Activated effector memory CD4-positive, alpha-beta T cell treated with Interleukin-2 at 50 U/mL for 16 hours (primary cell): Measurements from ENCODE around the gene ATXN10.
"Not testable (repeated sequence)": the region's sequence is repeated elsewhere in the genome, so short reads cannot be mapped to it uniquely, and the experiment has no call there.

Source experiments
- DNase-seq: peaks from one replicate; pipeline ENCODE4 v3.0.0-alpha.2; 2020

The ATXN10 gene

DNA sequence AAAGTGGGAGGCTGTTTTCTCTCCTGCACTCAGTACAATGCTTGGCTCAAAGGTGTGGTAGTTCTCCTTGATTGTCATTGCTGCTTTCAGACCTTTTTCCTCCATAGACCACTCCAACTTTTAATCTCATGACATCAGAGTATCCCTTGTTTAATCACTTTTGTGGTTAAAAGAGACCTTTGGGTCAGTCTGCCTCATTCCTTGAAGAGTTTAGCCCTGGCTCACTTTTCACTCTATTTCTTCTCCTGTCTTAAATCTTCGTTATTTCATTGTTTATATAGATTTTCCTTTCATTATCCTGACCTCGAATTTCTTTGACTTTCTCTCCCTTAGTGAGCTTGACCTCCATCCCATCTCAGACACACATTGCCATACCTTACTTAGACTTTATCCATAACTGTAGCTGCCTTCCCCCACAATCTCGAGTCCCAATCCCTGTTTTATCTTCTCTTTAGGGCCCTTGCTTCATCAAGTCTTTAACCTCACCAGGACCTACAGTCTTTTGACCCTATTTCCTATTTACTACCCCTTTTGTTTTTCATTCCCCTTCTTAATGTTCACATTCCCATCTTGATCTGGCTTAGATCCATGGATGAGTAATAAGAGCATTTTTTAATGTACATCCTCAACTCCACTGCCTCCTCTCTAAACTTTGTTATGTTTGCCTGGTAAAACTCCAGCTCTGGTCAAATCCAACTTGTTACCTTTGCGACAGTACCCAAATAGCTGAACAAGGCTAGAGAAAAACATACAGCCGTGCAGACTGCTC, 9.5 kb downstream of the ATXN10 start:
- DNase-seq, result no peak

DNA sequence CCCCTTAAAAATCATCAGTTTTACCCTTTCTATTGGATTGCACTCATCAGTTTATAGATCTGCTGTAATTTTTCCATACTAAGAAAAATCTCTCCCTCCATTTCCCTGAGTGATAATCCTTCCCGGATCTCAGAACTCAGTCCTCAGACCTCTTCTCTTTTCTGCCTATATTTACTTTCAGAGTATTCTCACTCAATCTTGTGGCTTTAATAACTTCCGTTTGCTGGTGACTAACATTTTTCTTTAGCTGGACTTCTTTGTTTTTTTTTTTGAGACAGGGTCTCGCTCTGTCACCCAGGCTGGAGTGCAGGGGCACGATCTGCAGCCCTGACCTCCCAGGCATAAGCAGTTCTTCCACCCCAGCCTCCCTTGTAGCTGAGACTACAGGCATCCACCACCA, 10.4 kb downstream of the ATXN10 start:
- no peak for DNase-seq

DNA sequence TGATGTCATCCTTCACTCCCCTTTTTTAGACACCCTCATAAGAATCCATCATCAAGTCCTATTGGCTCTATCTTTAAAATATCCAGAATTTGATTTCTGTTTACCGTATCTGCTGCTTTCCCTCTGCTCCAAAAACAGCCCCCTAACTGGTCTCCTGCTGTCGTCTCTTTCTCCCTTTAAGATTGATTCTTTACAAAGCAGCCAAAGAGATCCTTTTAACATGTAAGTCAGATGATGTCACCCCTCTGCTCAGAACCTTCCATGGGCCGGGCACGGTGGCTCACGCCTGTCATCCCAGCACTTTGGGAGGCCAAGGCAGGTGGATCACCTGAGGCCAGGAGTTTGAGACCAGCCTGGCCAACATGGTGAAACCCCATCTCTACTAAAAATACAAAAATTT, 11.1 kb downstream of the ATXN10 start:
- DNase-seq, result not testable (repeated sequence)

DNA sequence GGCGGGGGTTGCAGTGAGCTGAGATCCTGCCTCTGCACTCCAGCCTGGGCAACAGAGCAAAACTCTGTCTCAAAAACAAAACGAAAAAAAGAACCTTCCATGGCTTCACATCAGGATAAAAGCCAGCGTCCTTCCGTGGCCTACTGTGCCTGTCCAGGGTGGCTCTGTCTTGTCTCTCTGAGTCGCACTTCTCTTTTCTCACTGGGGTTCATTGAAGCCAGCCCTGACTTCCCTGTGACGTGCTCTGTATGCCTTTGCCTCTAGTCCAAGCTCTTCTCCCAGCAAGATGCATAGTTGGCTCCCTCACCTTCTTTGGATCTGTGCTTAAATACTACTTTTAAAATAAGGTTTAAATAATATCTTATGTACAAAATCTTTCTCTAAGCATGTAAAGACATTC, 11.6 kb downstream of the ATXN10 start:
- DNase-seq, result no peak

DNA sequence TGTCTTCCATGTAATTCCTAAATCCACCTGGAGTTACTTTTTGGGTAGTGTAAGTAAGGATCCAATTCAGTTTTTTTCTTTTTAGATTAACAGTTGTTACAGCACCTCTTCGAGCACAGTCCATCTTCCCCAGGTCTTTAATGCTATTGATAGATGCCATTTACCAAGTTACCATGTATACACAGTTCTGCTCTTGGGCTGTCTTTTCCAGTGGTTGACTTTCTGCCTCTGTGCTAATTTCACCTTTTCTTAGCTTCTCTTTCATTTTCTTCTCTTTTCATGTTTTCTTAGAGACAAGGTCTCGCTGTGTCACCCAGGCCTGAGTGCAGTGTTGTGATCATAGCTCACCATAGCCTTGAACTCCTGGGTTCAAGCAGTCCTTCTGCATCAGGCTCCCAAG, 12.0 kb downstream of the ATXN10 start:
- DNase-seq, result no peak

DNA sequence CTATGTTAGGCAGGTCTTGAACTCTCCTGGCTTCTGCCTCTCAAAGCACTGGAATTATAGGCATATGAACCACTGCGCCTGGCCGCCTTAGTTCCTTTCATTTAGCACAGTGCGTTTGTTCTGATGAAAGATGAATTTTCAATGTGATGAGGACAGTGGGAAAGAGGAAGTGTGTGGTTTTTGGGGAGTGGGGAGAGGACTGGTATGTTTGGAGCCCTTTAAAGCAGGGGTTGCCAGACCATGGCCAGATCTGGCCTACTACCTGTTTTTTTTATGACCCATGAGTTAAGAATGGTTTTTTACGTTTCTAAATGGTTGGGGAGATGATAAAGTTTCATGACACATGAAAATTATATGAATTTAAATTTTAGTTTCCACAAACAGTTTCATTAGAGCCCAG, 12.5 kb downstream of the ATXN10 start:
- DNase-seq, result no peak

DNA sequence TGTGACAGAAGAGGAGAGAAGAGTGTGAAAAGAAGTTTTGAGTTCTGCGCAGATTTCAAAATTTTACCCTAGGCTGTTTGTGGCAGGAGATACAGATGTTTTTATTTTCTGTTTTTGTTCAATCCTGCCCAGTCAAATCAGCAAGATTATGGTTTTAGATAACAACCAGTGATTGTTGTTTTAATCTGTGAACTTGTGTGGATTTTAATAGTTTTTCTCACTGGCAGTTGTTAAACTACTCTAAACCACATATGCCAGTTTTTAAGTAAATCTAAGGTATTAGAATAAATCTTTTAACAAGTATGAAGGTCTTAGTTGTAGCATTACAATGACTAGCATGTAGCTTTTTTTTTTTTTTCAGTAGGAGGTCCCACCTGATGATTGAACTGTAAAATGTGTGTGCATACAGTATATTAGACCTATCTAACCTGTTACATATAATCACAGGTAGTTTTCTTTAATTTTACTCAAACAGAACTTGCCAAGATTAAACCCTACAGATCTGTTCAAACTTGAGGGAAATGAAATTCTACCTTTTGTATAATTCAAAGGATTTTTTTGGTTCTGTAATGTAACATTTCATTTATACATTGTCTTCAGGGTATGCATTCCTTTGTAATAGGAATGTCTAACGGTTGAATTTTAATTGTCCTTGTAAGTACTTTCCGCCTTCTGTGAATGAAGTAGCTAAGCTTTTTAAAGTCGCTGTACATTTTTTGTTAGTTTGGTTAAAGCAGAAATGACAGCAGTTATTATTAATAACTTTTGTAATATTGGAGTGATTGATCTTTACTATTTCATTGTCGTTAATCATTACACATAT, 13.3 kb downstream of the ATXN10 start:
- no peak for DNase-seq

DNA sequence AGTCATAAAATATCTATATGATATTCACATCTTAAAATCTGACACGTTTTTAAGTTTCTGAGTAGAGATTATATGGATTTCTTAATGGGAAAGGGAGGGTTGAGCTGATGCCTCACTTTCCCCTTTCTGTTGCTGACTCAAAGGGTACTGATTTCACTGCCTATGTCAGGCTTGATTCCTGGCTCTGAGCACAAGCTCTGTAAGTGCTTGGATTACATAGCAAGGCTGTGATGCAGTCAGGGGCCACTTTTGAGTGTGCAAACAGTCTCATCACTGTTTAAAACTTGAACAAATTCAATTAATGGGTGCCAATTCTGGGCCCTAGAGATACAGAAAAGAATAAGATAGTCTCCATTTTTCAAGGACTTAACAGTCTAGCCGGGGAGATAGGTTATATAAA, 14.4 kb downstream of the ATXN10 start:
- no peak for DNase-seq

DNA sequence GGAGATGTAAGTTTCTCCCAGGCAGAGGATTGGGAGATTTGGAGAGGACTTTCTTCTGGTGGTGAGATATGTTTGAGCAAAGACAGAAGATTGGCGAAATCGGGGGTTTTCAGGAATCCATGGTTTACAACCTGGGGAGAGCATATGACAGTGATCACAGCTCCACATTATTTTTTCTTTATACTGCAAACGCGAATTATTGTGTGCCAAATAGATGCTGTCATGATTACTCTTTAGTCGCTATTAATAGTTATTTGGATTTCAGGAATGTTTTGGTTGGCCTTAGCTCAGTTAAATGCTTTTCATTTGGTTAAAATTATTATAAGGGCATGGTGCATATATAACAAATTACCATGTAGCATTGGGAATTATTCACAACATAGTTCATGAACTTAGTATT, 15.2 kb downstream of the ATXN10 start:
- no peak for DNase-seq

DNA sequence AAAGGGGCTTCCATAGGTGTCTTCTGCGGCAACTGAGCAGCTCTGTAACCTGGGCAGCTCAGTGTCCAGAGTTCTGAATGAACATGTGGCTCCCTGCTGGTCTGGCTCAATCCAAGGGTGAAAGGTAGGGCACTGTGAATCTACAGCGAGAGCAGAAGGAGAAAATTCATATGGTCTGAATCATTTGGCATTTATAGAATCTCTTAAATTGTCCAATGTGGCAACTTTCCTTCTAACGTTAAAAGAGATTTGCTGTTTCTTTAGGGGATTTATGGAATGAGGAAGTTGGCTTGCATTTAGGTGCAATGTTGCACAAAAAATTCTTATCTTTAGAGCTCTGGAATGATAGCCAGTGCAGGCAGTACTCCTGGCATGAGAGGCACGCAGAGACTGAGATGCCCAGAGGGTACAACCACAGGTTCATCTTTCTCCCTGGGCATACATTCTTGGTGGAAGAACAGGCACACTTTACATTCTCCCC, 17.0 kb downstream of the ATXN10 start:
- no peak for DNase-seq

DNA sequence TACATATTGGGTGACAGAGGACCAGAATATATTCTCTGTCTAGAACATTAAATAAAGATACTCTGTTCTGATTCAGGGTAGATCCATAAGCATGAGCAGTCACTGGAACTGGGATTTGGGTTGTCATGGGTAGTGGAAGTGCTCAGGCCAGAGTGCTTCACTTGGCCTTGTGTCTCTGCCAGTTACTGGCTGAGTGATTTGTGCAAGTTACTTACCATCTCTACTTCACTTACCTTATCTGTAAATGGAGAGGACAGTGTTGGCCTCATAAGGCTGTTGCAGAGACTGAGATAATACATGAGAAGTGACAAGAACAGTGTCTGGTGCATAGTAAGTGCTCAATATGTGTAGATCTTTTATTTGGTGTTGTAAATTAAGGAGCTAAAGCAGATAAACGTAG, 17.6 kb downstream of the ATXN10 start:
- DNase-seq, result no peak

DNA sequence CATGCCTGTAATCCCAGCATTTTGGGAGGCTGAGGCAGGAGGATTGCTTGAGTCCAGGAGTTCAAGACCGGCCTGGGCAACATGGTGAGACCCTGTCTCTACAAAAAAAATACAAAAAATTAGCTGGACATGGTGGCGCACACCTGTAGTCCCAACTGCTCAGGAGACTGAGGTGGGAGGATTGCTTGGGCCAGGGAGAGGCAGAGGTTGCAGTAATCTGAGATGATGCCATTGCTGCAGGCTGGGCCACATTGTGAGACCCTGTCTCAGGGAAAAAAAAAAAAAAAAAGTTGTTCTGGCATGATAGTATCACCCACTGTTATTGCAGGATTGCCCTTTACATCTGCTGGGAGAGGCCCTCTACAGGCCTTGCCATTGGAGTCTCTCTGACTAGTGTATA, 18.4 kb downstream of the ATXN10 start:
- DNase-seq, result no peak

DNA sequence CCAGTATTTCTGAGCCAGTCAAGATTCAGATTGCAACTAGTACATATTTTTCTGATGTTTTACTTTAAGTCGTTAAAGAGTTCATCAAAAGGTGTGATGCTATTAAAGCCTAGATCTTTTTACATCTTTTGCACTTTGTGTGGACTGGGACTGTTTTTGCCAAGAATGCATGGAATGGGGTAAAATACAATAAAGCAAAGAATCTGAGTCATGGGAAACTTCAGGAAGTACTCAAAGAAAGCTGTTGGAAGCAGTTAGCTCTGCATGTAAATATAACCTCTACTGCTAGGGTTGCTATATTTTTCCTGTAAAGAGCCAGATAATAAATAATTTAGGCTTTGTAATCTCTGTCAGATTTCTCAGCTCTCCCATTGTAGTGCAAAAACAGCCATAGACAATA, 20.9 kb downstream of the ATXN10 start:
- no peak for DNase-seq

DNA sequence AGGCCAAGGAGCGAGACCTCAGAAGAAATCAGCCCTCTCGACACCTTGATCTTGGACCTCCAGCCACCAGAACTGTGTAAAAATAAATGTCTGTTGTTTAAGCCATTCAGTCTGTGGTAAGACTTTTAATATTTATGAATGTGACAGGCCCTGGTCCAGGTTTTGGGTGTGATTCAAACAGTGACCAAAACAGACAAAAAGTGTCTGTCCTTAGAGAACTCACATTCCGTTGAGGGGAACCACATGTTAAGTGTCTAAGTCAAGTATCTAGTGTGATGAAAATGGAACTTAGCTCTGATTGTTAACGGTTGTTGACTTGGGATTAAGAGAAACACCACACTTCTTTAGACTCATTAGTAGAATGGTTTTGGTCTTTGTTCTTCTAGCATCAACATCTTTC, 22.2 kb downstream of the ATXN10 start:
- DNase-seq, result no peak

DNA sequence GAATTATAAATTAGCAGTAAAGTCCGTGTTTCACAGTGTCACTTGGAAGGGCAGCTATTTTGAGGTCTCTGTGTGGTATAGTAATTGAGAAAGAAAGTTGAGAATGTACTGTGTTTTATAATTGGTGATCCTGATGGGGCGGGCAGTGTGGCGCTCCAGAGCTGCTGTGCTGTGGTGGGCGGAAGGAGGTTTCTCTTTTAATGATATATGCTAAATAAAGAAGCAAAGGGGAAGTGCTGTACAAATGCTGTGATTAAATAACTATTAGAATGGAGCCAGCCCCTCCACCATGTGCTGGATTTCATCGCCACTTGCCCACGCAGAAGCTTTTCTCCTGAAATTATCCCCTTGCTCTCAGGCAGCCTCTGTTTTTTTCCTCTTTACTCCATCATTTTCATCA, 24.6 kb downstream of the ATXN10 start:
- no peak for DNase-seq

DNA sequence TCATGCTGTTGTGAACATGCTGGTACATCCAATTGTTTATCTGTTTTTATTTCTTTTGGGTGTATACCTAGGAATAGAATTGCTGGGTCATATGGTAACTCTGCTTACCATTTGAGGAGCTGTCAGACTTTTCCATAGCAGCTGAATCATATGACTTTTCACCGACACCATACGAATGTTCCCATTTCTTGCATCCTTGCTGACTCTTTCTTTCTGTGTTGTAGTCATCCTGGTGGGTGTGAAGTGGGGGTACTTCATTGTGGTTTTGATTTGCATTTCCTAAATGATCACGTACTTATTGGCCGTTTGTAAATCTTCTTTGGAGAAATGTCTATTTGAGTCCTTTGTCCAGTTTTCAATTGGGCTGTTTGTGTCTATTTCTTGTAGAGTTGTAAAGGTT, 26.5 kb downstream of the ATXN10 start:
- DNase-seq, result no peak

DNA sequence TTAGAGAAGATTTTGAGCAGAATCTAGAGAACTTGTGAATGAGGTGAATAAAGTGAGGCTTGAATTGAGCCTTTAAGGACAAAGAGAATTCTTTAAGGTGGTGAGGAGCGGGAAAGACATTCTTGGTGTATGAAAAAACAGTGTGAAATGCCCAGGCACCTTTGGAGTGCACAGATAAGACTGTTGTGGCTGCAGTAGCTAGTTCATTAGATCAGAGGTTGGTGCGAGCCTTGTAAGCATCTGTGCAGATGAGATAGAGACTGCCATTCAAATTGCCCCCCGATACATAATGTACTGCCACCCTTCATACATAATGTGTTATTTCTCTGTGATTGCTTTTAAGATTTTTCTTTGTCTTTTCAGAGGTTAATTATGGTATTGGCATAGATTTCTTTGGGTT, 31.3 kb downstream of the ATXN10 start:
- no peak for DNase-seq

DNA sequence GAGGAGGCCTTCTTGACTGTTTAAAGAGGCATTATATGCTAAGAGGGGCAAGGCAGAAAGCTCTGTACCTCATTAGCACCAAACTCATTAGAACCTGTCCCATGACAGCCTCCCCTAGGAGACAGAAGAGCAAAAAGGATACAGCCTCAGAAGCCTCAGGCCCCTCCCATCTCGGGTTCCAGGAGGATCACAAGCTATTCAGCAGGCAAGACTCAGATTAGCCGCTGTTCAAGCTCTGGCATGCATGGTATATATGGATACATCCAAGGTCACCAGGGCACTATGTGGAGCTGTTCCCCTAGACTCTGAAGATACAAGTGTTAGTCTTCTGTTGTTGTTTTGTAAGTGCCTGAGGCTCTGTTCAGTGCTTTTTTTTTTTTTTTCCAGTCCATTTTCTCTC, 32.1 kb downstream of the ATXN10 start:
- DNase-seq, result no peak

DNA sequence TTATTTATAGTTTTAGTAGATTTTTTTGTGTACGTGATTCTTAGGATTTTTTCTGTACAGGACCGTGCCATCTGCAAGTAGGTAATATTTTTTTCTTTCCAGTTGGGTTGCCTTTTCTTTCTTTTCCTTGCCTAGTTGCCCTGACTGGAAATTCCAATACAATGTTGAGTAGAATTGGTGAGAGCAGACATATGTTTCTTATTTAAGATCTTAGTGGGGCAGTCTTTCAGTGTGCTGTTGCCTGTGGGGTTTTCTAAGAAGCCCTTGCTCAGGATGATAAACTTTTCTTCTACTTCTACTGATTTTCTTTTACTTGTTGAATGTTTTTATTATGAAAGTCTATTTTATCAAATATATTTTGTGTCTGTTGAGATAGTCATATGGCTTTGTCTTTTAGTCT, 33.0 kb downstream of the ATXN10 start:
- no peak for DNase-seq

DNA sequence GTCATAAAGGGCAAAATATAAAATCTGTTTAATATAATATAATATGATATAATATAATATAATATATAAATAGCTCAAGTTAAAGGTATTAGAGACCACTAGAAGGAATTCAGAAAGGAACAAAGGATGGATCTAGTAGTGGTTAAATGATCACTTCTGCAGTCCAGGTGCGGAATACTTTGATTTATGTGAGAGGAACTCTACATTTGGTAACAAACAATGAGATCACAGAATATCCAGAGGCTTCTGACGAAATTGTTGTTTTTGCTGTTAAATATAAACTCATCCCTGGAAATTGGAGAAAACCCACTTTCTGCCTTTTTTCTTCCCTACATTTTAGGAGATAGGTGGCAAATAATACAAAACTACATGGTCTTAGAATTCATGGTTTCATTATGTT, 36.0 kb downstream of the ATXN10 start:
- no peak for DNase-seq

DNA sequence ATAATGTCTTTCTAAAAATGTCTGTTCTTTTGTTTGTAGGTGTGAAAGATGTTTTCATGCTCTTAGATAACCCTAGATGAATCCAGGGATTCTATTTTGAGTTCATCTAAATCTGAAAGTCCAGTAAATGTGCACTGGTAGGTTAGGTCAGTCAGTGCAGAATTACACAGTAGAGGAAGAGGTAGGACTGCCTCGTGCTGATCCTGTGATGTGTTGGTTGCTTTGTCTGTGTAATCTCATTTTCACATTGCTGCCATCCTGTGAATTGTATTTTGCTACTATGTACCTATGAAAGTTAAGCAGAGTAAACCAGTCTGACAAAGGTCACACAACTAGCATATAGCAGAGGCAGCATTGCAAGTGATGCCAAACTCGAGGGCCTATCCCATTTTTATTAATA, 36.5 kb downstream of the ATXN10 start:
- DNase-seq, result no peak

DNA sequence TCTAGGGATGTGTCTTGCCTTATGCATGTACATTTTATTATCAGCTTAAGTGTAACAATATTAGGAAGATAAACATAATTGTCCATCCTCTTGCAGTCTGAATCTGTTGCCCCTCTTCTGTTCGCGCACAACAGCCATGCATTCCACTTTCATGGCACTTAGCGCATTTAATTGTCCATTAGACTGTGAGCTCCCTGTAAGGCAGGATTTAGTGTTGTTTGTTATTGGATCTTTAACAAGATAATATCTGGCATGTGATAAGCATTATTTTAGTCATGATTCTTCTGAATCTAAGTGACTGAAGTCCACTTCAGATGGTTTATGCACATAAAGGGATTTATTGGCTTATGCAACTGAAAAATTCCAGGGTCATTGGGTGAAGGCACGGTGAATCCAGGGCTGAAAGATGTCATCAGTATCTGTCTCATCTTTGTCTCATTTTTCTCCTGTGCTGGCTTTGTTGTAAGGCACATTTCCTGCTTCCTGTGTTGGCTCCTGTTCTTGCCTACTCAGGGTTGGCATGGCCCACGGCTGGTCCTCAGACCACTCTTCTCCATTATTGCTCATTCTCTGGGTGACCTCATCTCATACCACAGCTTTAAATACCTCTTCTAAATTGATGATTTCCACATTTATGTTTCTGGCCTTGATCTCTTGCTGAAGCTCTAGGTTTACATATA, 37.6 kb downstream of the ATXN10 start:
- DNase-seq, result no peak

DNA sequence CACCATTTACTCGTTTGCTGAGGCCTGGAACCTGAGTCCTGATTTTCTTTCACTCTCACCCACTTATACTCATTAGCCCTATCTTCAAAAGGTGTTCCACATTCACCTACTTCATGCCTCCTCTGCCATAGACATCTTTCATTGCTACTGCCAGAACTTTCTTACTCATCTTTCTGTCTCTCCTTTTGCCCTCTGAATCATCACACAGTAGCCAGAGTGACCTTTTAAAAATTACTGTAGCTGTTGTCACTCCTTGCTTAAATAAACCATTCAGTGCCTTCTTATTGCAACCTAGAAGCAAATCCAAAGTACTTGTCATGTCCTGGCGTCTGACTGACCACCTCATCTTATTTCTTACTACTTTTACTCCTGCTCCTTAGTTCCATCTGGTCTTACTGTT, 38.2 kb downstream of the ATXN10 start:
- DNase-seq, result no peak

DNA sequence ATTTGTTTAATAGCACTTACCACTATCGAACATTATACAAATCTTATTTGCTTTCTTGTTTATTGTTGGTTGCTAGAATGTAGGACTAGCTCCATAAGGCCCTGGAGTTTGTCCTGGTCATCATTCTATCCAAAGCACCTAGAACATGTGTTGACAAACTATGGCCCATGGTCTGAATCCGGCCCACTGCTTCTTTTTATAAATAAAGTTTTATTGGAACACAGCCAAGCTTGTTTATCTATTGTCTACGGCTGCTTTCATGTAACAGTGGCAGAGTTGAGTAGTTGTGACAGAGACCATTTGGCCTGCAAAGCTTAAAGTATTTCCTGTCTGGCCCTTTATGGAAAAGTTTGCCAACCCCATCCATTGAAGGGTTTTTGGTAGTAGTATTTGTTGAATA, 38.8 kb downstream of the ATXN10 start:
- DNase-seq, result no peak
